HG03135 (cell line): Measurements from ENCODE around the gene SSBP3.
"Not testable (repeated sequence)": the region's sequence is repeated elsewhere in the genome, so short reads cannot be mapped to it uniquely, and the experiment has no call there.

Experiments used
- ATAC-seq: cut with Tn5 transposase; IDR thresholded peaks from one replicate; pipeline ENCODE4 v1.9.1; 2021; ENCODE audit warnings: mild to moderate bottlenecking, moderate library complexity; ENCODE audit not compliant: unreplicated experiment

The SSBP3 gene

GRCh38 chr1:54253480-54253879 is 152.7 kb downstream of the SSBP3 start:
- ATAC-seq = no peak

- no peak for ATAC-seq
Observed at GRCh38 chr1:54252371-54252936, 153.7 kb downstream of the SSBP3 start.

GRCh38 chr1:54250670-54251069 is 155.5 kb downstream of the SSBP3 start:
- ATAC-seq = no peak

GRCh38 chr1:54249819-54250435 is 156.3 kb downstream of the SSBP3 start:
- no peak for ATAC-seq

- no peak for ATAC-seq
Observed at GRCh38 chr1:54248966-54249365, 157.2 kb downstream of the SSBP3 start.

GRCh38 chr1:54247863-54248515 is 158.2 kb downstream of the SSBP3 start:
- no peak for ATAC-seq

- no peak for ATAC-seq
Observed at GRCh38 chr1:54246116-54246721, 160.0 kb downstream of the SSBP3 start.

GRCh38 chr1:54245501-54245900 is 160.7 kb downstream of the SSBP3 start:
- no peak for ATAC-seq

GRCh38 chr1:54244655-54245054 is 161.5 kb downstream of the SSBP3 start:
- ATAC-seq = no peak

GRCh38 chr1:54243022-54243421 is 163.2 kb downstream of the SSBP3 start:
- ATAC-seq = no peak

GRCh38 chr1:54241364-54241763 is 164.8 kb downstream of the SSBP3 start:
- no peak for ATAC-seq

GRCh38 chr1:54240741-54241335 is 165.4 kb downstream of the SSBP3 start:
- no peak for ATAC-seq

GRCh38 chr1:54239631-54240031 is 166.6 kb downstream of the SSBP3 start:
- no peak for ATAC-seq

GRCh38 chr1:54239035-54239383 is 167.2 kb downstream of the SSBP3 start:
- ATAC-seq = no peak

GRCh38 chr1:54238353-54239034 is 167.7 kb downstream of the SSBP3 start:
- ATAC-seq = no peak

- no peak for ATAC-seq
Observed at GRCh38 chr1:54237586-54237985, 168.6 kb downstream of the SSBP3 start.

- ATAC-seq = no peak
Observed at GRCh38 chr1:54234284-54234683, 171.9 kb downstream of the SSBP3 start.

- not testable (repeated sequence) for ATAC-seq
Observed at GRCh38 chr1:54233196-54233595, 173.0 kb downstream of the SSBP3 start.

- no peak for ATAC-seq
Observed at GRCh38 chr1:54230507-54231339, 175.5 kb downstream of the SSBP3 start.

GRCh38 chr1:54229281-54229891 is 176.8 kb downstream of the SSBP3 start:
- no peak for ATAC-seq
